Activated naive CD4-positive, alpha-beta T cell treated with anti-CD3 and anti-CD28 coated beads, Interleukin-2, amount 10 ng/mL, durations not matched to agents 7 days and 5 days (primary cell): ENCODE data around the gene NRP1.

Experiments
- CTCF ChIA-PET: fragments of 350-600 bp; sonication (Branson Sonifier 250); formaldehyde crosslinking; loops from one replicate; lab custom pipeline; 2021; ENCODE audit warnings: antibody characterized with exemption; lab: Charles Lee
- DNase-seq: peaks from one replicate; pipeline ENCODE4 v3.0.0-alpha.2; 2020
- H3K27ac Mint-ChIP-seq: one replicate; pipeline ENCODE4 v1.8.0; 2021; ENCODE audit warnings: mild to moderate bottlenecking, moderate library complexity, mixed read lengths
- H3K27me3 Mint-ChIP-seq: one replicate; pipeline ENCODE4 v1.8.0; 2021; ENCODE audit warnings: mild to moderate bottlenecking, mixed read lengths
- H3K36me3 Mint-ChIP-seq: one replicate; pipeline ENCODE4 v1.8.0; 2021; ENCODE audit warnings: mixed read lengths
- H3K4me1 Mint-ChIP-seq: one replicate; pipeline ENCODE4 v1.8.0; 2021; ENCODE audit warnings: mixed read lengths
- H3K4me3 Mint-ChIP-seq: one replicate; pipeline ENCODE4 v1.8.0; 2021; ENCODE audit warnings: mild to moderate bottlenecking, moderate library complexity, mixed read lengths
- H3K9me3 Mint-ChIP-seq: one replicate; pipeline ENCODE4 v1.8.0; 2021; ENCODE audit warnings: mixed read lengths

Gene NRP1

GRCh38 chr10:33365301-33365700 is 30.8 kb upstream of the NRP1 start:
- Mint-ChIP-seq H3K4me3 (no peak overlapping the region), H3K9me3 (peaks cover 8% of the 10 kb centered on the region), H3K27ac (no peak overlapping the region), H3K27me3 (no peaks in the 10 kb centered on the region), H3K36me3 (no peaks in the 10 kb centered on the region), H3K4me1 (peaks cover 4% of the 10 kb centered on the region)
- CTCF ChIA-PET, result interaction anchor here (1.0 to 1.1 kb wide), 3 partner anchors 31 to 1273 kb away, joined by 3 to 4 read pairs (median 3); partner anchors contain the start of gene NRP1
- no peak for DNase-seq

GRCh38 chr10:33363106-33363505 is 28.6 kb upstream of the NRP1 start:
- no peak for DNase-seq
- Mint-ChIP-seq H3K27ac (no peak overlapping the region), H3K27me3 (no peaks in the 10 kb centered on the region), H3K9me3 (peaks cover 7% of the 10 kb centered on the region), H3K36me3 (no peaks in the 10 kb centered on the region), H3K4me3 (no peak overlapping the region), H3K4me1 (peaks cover 4% of the 10 kb centered on the region)
- CTCF ChIA-PET, result no interaction called here

GRCh38 chr10:33358016-33358415 is 23.5 kb upstream of the NRP1 start:
- no peak for DNase-seq
- Mint-ChIP-seq H3K9me3 (no peaks in the 10 kb centered on the region), H3K4me1 (no peaks in the 10 kb centered on the region), H3K4me3 (no peak overlapping the region), H3K36me3 (no peaks in the 10 kb centered on the region), H3K27ac (no peak overlapping the region), H3K27me3 (no peaks in the 10 kb centered on the region)
- CTCF ChIA-PET, result no interaction called here

- H3K27me3 Mint-ChIP-seq, result no peaks in the 10 kb centered on the region
Observed at GRCh38 chr10:33355274-33355673, 20.8 kb upstream of the NRP1 start.

GRCh38 chr10:33353853-33354252 is 19.4 kb upstream of the NRP1 start:
- H3K9me3 Mint-ChIP-seq, result no peaks in the 10 kb centered on the region
- no peaks in the 10 kb centered on the region for H3K27me3 Mint-ChIP-seq
- H3K36me3 Mint-ChIP-seq, result no peaks in the 10 kb centered on the region
- no peaks in the 10 kb centered on the region for H3K4me1 Mint-ChIP-seq
- CTCF ChIA-PET, result no interaction called here
- DNase-seq, result no peak
- no peak overlapping the region for H3K4me3 Mint-ChIP-seq
- H3K27ac Mint-ChIP-seq, result no peak overlapping the region

More at GRCh38 chr10:33355274-33355673, 20.8 kb upstream of the NRP1 start:
- Mint-ChIP-seq H3K9me3 (no peaks in the 10 kb centered on the region), H3K4me3 (no peak overlapping the region), H3K27ac (no peak overlapping the region), H3K36me3 (no peaks in the 10 kb centered on the region), H3K4me1 (no peaks in the 10 kb centered on the region)
- DNase-seq, result no peak
- CTCF ChIA-PET, result no interaction called here

GRCh38 chr10:33353334-33353733 is 18.9 kb upstream of the NRP1 start:
- H3K27ac Mint-ChIP-seq, result no peak overlapping the region
- no peak overlapping the region for H3K4me3 Mint-ChIP-seq
- no peak for DNase-seq
- CTCF ChIA-PET, result no interaction called here
- no peaks in the 10 kb centered on the region for H3K27me3 Mint-ChIP-seq
- no peaks in the 10 kb centered on the region for H3K4me1 Mint-ChIP-seq
- H3K36me3 Mint-ChIP-seq, result no peaks in the 10 kb centered on the region
- no peaks in the 10 kb centered on the region for H3K9me3 Mint-ChIP-seq

GRCh38 chr10:33352615-33353014 is 18.1 kb upstream of the NRP1 start:
- no peak overlapping the region for H3K4me3 Mint-ChIP-seq
- DNase-seq, result no peak
- CTCF ChIA-PET, result no interaction called here
- no peak overlapping the region for H3K27ac Mint-ChIP-seq
- H3K36me3 Mint-ChIP-seq, result no peaks in the 10 kb centered on the region
- H3K27me3 Mint-ChIP-seq, result no peaks in the 10 kb centered on the region
- no peaks in the 10 kb centered on the region for H3K4me1 Mint-ChIP-seq
- H3K9me3 Mint-ChIP-seq, result no peaks in the 10 kb centered on the region

GRCh38 chr10:33352175-33352574 is 17.7 kb upstream of the NRP1 start:
- H3K36me3 Mint-ChIP-seq, result no peaks in the 10 kb centered on the region
- H3K27ac Mint-ChIP-seq, result no peak overlapping the region
- no peaks in the 10 kb centered on the region for H3K27me3 Mint-ChIP-seq
- no peak overlapping the region for H3K4me3 Mint-ChIP-seq
- H3K9me3 Mint-ChIP-seq, result no peaks in the 10 kb centered on the region
- CTCF ChIA-PET, result no interaction called here
- DNase-seq, result no peak
- no peaks in the 10 kb centered on the region for H3K4me1 Mint-ChIP-seq

GRCh38 chr10:33350041-33350440 is 15.6 kb upstream of the NRP1 start:
- CTCF ChIA-PET, result no interaction called here
- Mint-ChIP-seq H3K4me3 (no peak overlapping the region), H3K27ac (no peak overlapping the region), H3K9me3 (no peaks in the 10 kb centered on the region), H3K27me3 (peaks cover 4% of the 10 kb centered on the region), H3K4me1 (no peaks in the 10 kb centered on the region), H3K36me3 (no peaks in the 10 kb centered on the region)
- DNase-seq, result no peak

GRCh38 chr10:33349268-33349667 is 14.8 kb upstream of the NRP1 start:
- Mint-ChIP-seq H3K4me3 (no peak overlapping the region), H3K27me3 (peaks cover 10% of the 10 kb centered on the region), H3K36me3 (no peaks in the 10 kb centered on the region), H3K9me3 (peaks cover 4% of the 10 kb centered on the region), H3K27ac (no peak overlapping the region), H3K4me1 (no peaks in the 10 kb centered on the region)
- no peak for DNase-seq
- CTCF ChIA-PET, result interaction anchor here (1.3 kb wide), 1 partner anchor 14 kb away, joined by 3 read pairs; the partner anchor contains the start of gene NRP1

GRCh38 chr10:33347211-33347610 is 12.7 kb upstream of the NRP1 start:
- Mint-ChIP-seq H3K27me3 (peaks cover 10% of the 10 kb centered on the region), H3K27ac (no peak overlapping the region), H3K9me3 (peaks cover 4% of the 10 kb centered on the region), H3K36me3 (no peaks in the 10 kb centered on the region), H3K4me3 (no peak overlapping the region), H3K4me1 (no peaks in the 10 kb centered on the region)
- CTCF ChIA-PET, result no interaction called here
- no peak for DNase-seq

- CTCF ChIA-PET, result no interaction called here
- peaks cover 7% of the 10 kb centered on the region for H3K4me1 Mint-ChIP-seq
- H3K4me3 Mint-ChIP-seq, result no peak overlapping the region
Observed at GRCh38 chr10:33345236-33345635, 10.8 kb upstream of the NRP1 start.

GRCh38 chr10:33344676-33345075 is 10.2 kb upstream of the NRP1 start:
- no peak for DNase-seq
- H3K27ac Mint-ChIP-seq, result no peak overlapping the region
- H3K4me1 Mint-ChIP-seq, result peaks cover 7% of the 10 kb centered on the region
- CTCF ChIA-PET, result no interaction called here
- no peak overlapping the region for H3K4me3 Mint-ChIP-seq
- H3K36me3 Mint-ChIP-seq, result no peaks in the 10 kb centered on the region
- H3K9me3 Mint-ChIP-seq, result peaks cover 4% of the 10 kb centered on the region
- peaks cover 10% of the 10 kb centered on the region for H3K27me3 Mint-ChIP-seq

More at GRCh38 chr10:33345236-33345635, 10.8 kb upstream of the NRP1 start:
- Mint-ChIP-seq H3K9me3 (peaks cover 4% of the 10 kb centered on the region), H3K36me3 (no peaks in the 10 kb centered on the region), H3K27me3 (peaks cover 10% of the 10 kb centered on the region), H3K27ac (no peak overlapping the region)
- DNase-seq, result no peak

- Mint-ChIP-seq H3K27me3 (peaks cover 37% of the 10 kb centered on the region), H3K4me3 (no peak overlapping the region), H3K4me1 (peaks cover 9% of the 10 kb centered on the region), H3K36me3 (no peaks in the 10 kb centered on the region), H3K9me3 (peaks cover 4% of the 10 kb centered on the region), H3K27ac (no peak overlapping the region)
- no peak for DNase-seq
- CTCF ChIA-PET, result no interaction called here
Observed at GRCh38 chr10:33341637-33342036, 7.2 kb upstream of the NRP1 start.

- Mint-ChIP-seq H3K27ac (no peak overlapping the region), H3K4me3 (peak overlapping the region; percentile 34), H3K4me1 (peaks cover 19% of the 10 kb centered on the region), H3K9me3 (no peaks in the 10 kb centered on the region), H3K27me3 (peaks cover 66% of the 10 kb centered on the region), H3K36me3 (no peaks in the 10 kb centered on the region)
- no peak for DNase-seq
- CTCF ChIA-PET, result interaction anchor here (1.3 kb wide), 1 partner anchor 1301 kb away, joined by 3 read pairs; no protein-coding TSS in a partner anchor
Observed at GRCh38 chr10:33337326-33337957, 3.0 kb upstream of the NRP1 start.
